Heart left ventricle (tissue), 16 donors: Measurements from ENCODE around the gene ABCC4. TPM values are rescaled to one million over a fixed set of nuclear protein-coding genes. Genes with fewer than 3 reads are reported as not detected.

Source experiments
- ATAC-seq, 4 donors: fragments of 200-7000 bp; cut with Tn5 transposase; one replicate each; pipeline ENCODE4 v1.9.1; 2020 to 2022; ENCODE audit warnings: moderate library complexity in 4 of 4, mild to moderate bottlenecking in 3 of 4, moderate number of reproducible peaks in 1 of 4
- DNase-seq, 5 donors: peaks; one replicate each; pipeline ENCODE4 v3.0.0-alpha.2; 2020
- H3K27ac ChIP-seq, 12 donors: fragments of 200-600 bp; sonication (generic) in 4 of 12; one replicate each; pipeline versions ENCODE4 v1.5.0 to v1.8.0; 2016 to 2022; ENCODE audit warnings: mild to moderate bottlenecking in 2 of 12
- H3K27me3 ChIP-seq, 9 donors: fragments of 200-600 bp; sonication (generic) in 2 of 9; one replicate each; pipeline versions ENCODE4 v1.5.1 to v1.8.0; 2016 to 2022; ENCODE audit warnings: mild to moderate bottlenecking in 3 of 9
- H3K36me3 ChIP-seq, 9 donors: fragments of 200-600 bp; sonication (generic) in 2 of 9; one replicate each; pipeline versions ENCODE4 v1.5.0 to v1.8.0; 2018 to 2022; ENCODE audit warnings: mild to moderate bottlenecking in 2 of 9
- H3K4me1 ChIP-seq, 12 donors: fragments of 200-600 bp; sonication (generic) in 4 of 12; one replicate each; pipeline versions ENCODE4 v1.5.0 to v1.8.0; 2016 to 2022; ENCODE audit warnings: mild to moderate bottlenecking in 3 of 12
- H3K4me3 ChIP-seq, 12 donors: fragments of 200-600 bp; sonication (generic) in 4 of 12; one replicate each; pipeline versions ENCODE4 v1.5.0 to v1.8.0; 2017 to 2022; ENCODE audit warnings: mild to moderate bottlenecking in 9 of 12, moderate library complexity in 4 of 12
- H3K9me3 ChIP-seq, 12 donors: fragments of 200-600 bp; sonication (generic) in 4 of 12; one replicate each; pipeline versions ENCODE4 v1.5.0 to v1.8.0; 2016 to 2022; ENCODE audit warnings: mild to moderate bottlenecking in 1 of 12
- CTCF ChIP-seq, 12 donors: fragments of 200-600 bp; sonication (generic) in 4 of 12; IDR thresholded peaks; one replicate each; pipeline versions ENCODE4 v1.5.0 to v1.8.0; 2018 to 2022; ENCODE audit warnings: antibody characterized with exemption in 12 of 12, mild to moderate bottlenecking in 5 of 12
- POLR2A ChIP-seq, 2 donors: fragments of 450-650 bp; IDR thresholded peaks; one replicate each; pipeline ENCODE4 v1.6.1; 2017; ENCODE audit warnings: antibody characterized with exemption in 2 of 2, mild to moderate bottlenecking in 2 of 2, moderate library complexity in 2 of 2
- WGBS, 4 donors: extraction: QIAGEN DNeasy Blood & Tissue Kit in 2 of 4; methylation state at CpG; one replicate each; pipeline versions ENCODE4 v1.1.5 to v1.1.7; 2013 to 2018; 5-methylcytosine and 5-hydroxymethylcytosine counted together
- intact Hi-C, 10 donors: fragments of 100-400 bp; cut with DNase I; formaldehyde crosslinking; loops; one replicate each; pipeline versions ENCODE4 v1.11.1 to v1.14.2; 2022
- polyA plus RNA-seq, 2 donors: library from polyadenylated mRNA; stranded (reverse); fragments of 200-250 nt; gene quantifications; one replicate each; pipeline ENCODE4 v1.2.3, GENCODE V29; 2013
- total RNA-seq, 9 donors: library from RNA; depleted of rRNA in 2 of 9; stranded (reverse); fragments of >200 nt in 2 of 9; fragmentation: NEBNext Ultra II Directional in 3 of 9; extraction: Animal tissue kit (Norgen Biotek cat#: 25700) in 3 of 9; gene quantifications; one replicate each; pipeline versions ENCODE4 v1.1.0 to v1.2.4, GENCODE V29; 2016 to 2023
- donor health status: ischemic (EF 13 %, LVEDD 7.1; RV severe dilation, severe dysfunction).
- donor health status: healthy with polysubstance abuse.
- donor health status: DM: no; HTN: yes; CAD: no.
- donor health status: DM: no; HTN: no; CAD: no.
- donor health status: ischemic (EF 25% LVEDD 6.9; RV normal size, moderate dysfunction).
- donor health status: ischemic (EF 25% LVEDD 5.7; RV mildly dilated, moderate dysfunction).
- donor health status: healthy.
- donor health status: DM: yes; HTN: yes; CAD: no.
- donor health status: ischemic (EF 35%, LVEDD 5.7; RV mildly dilated, moderate dysfunction).
- donor health status: nonischemic (EF 11% LVEDD 7.7; RV severe dilation, severe dysfunction).
- donor health status: DM: yes; HTN: yes; CAD: no.
- donor health status: PGD.
- donor health status: ischemic (EF 29% LVEDD 5.4; RV normal size, mild dysfunction).
- donor health status: nonischemic (EF 23%, LVEDD 6.1; RV moderate dilation, normal function).

Gene ABCC4
- total and polyA plus RNA-seq, 11 donors: 0.69 to 9.0 (median 5.3) TPM

GRCh38 chr13:95056266-95056665 is 245.0 kb downstream of the ABCC4 start:
- no peak for ATAC-seq
- no peak overlapping the region for H3K27ac ChIP-seq
- no peak overlapping the region for H3K4me3 ChIP-seq
- WGBS, 4 donors: 49 to 59% (median 55%) methylated on average over 1 of the region's 1 CpG
- no peak for DNase-seq
- no peaks in the 10 kb centered on the region for H3K27me3 ChIP-seq
- TF ChIP-seq POLR2A (IDR thresholded peaks at IDR 0.05): no peak
- peaks cover 0 to 3% (median 0%) of the 10 kb centered on the region in 9 donors for H3K36me3 ChIP-seq
- no peaks in the 10 kb centered on the region for H3K9me3 ChIP-seq
- H3K4me1 ChIP-seq: no peaks in the 10 kb centered on the region
- intact Hi-C loops: no loop called here

GRCh38 chr13:95050800-95051615 is 250.2 kb downstream of the ABCC4 start:
- no peak overlapping the region for H3K4me3 ChIP-seq
- DNase-seq: no peak
- WGBS, 4 donors: 48 to 61% (median 57%) methylated on average over 3 of the region's 3 CpGs
- H3K9me3 ChIP-seq: no peaks in the 10 kb centered on the region
- ATAC-seq: no peak
- intact Hi-C loops: no loop called here
- TF ChIP-seq CTCF (IDR thresholded peaks at IDR 0.05) (no peak), POLR2A (IDR thresholded peaks at IDR 0.05) (no peak)
- H3K36me3 ChIP-seq: no peaks in the 10 kb centered on the region
- no peaks in the 10 kb centered on the region for H3K4me1 ChIP-seq
- no peaks in the 10 kb centered on the region for H3K27me3 ChIP-seq
- no peak overlapping the region for H3K27ac ChIP-seq

- Histone ChIP-seq H3K4me1 (no peaks in the 10 kb centered on the region), H3K27ac (no peak overlapping the region), H3K4me3 (no peak overlapping the region), H3K27me3 (no peaks in the 10 kb centered on the region), H3K36me3 (no peaks in the 10 kb centered on the region), H3K9me3 (no peaks in the 10 kb centered on the region)
- intact Hi-C loops: no loop called here
- 15 to 29% (median 22%) methylated on average over 1 of the region's 1 CpG for WGBS, 4 donors
- no peak for TF ChIP-seq POLR2A (IDR thresholded peaks at IDR 0.05)
- TF ChIP-seq CTCF (IDR thresholded peaks at IDR 0.05): no peak
- no peak for ATAC-seq
- DNase-seq: no peak
Observed at GRCh38 chr13:95049772-95050171, 251.5 kb downstream of the ABCC4 start.

- ATAC-seq: no peak
- TF ChIP-seq CTCF (IDR thresholded peaks at IDR 0.05) (no peak), POLR2A (IDR thresholded peaks at IDR 0.05) (no peak)
Observed at GRCh38 chr13:95044452-95045205, 256.6 kb downstream of the ABCC4 start.

More at GRCh38 chr13:95044452-95045205, 256.6 kb downstream of the ABCC4 start:
- DNase-seq: no peak
- Histone ChIP-seq H3K36me3 (peaks cover 0 to 19% (median 0%) of the 10 kb centered on the region in 9 donors), H3K4me1 (no peaks in the 10 kb centered on the region), H3K9me3 (no peaks in the 10 kb centered on the region), H3K27me3 (no peaks in the 10 kb centered on the region), H3K27ac (no peak overlapping the region), H3K4me3 (no peak overlapping the region)
- intact Hi-C loops: no loop called here
- WGBS, 4 donors: 91 to 93% (median 92%) methylated on average over 4 of the region's 4 CpGs
